NB4 (cell line): ENCODE measurements around the gene MUC5B.

Experiments used
- DNase-seq: peaks from one replicate; pipeline ENCODE4 v3.0.0; 2010; ENCODE audit warnings: low read depth
- H3K4me3 ChIP-seq: one replicate; pipeline ENCODE4 v1.5.1; 2011; ENCODE audit warnings: mild to moderate bottlenecking, low read depth, low read length, moderate library complexity
- MYC ChIP-seq: IDR thresholded peaks from 2 replicates; pipeline ENCODE4 v1.6.1; 2011; ENCODE audit warnings: low read depth, low read length
- POLR2A ChIP-seq: IDR thresholded peaks from 2 replicates; pipeline ENCODE4 v1.6.1; 2011; ENCODE audit warnings: mild to moderate bottlenecking; ENCODE audit not compliant: insufficient read length; ENCODE audit errors: extremely low read depth
- TF ChIP-seq, protein P1 (sequence below): IDR thresholded peaks from 2 replicates; pipeline ENCODE4 v1.6.1; 2011; ENCODE audit warnings: low read depth, low read length
- TF ChIP-seq, protein P2 (sequence below): IDR thresholded peaks from one replicate; pipeline ENCODE4 v1.5.1; 2012; ENCODE audit warnings: low read depth, low read length

MUC5B gene

DNA sequence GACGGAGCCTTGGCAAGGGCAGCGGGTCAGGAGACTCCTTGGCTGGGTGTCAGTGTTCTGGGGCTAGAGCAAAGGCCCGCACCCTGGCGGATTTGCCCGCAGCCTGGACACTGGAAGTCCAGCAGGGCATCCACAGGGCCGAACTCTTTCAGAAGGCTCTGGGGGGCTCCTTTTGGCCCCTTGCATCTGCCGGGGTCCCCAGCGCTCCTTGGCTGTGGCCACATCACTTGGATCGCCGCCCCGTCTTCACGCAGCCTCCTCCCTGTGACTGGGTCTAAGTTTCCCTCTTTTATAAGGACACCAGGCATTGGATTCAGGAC, 45.1 kb upstream of the MUC5B start:
- no peak overlapping the region for H3K4me3 ChIP-seq
- no peak for DNase-seq
- TF ChIP-seq MYC (no peak), POLR2A (no peak)
- TF ChIP-seq, protein P1, sequence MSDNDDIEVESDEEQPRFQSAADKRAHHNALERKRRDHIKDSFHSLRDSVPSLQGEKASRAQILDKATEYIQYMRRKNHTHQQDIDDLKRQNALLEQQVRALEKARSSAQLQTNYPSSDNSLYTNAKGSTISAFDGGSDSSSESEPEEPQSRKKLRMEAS: no peak
- TF ChIP-seq, protein P2, sequence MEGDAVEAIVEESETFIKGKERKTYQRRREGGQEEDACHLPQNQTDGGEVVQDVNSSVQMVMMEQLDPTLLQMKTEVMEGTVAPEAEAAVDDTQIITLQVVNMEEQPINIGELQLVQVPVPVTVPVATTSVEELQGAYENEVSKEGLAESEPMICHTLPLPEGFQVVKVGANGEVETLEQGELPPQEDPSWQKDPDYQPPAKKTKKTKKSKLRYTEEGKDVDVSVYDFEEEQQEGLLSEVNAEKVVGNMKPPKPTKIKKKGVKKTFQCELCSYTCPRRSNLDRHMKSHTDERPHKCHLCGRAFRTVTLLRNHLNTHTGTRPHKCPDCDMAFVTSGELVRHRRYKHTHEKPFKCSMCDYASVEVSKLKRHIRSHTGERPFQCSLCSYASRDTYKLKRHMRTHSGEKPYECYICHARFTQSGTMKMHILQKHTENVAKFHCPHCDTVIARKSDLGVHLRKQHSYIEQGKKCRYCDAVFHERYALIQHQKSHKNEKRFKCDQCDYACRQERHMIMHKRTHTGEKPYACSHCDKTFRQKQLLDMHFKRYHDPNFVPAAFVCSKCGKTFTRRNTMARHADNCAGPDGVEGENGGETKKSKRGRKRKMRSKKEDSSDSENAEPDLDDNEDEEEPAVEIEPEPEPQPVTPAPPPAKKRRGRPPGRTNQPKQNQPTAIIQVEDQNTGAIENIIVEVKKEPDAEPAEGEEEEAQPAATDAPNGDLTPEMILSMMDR: no peak

DNA sequence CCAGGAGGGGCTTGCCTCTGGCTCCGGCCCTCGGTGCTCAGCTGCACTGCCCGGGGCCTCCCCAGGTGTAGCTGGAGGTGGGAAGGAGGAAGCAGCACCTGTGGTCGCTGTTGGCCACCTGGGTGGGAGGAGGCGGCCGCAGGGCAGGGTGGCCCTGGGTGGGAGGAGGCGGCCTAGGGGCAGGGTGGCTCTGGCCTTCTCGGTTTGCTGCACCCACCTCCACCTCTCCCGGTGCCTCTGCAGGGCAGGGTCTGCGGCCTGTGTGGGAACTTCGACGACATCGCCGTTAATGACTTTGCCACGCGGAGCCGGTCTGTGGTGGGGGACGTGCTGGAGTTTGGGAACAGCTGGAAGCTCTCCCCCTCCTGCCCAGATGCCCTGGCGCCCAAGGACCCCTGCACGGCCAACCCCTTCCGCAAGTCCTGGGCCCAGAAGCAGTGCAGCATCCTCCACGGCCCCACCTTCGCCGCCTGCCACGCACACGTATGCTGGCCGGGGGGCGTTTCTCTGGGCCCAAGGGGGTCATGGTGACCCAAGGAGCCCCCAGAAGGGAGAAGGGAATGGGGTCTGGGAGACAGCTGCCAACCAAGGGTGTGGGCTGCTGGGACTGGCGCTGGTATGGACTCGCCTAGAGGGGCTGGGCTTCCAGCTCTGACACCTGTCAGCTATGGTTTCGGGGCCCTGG, 44.5 kb upstream of the MUC5B start:
- H3K4me3 ChIP-seq: no peak overlapping the region
- TF ChIP-seq MYC (no peak), POLR2A (no peak)
- TF ChIP-seq, protein P1: no peak
- TF ChIP-seq, protein P2: no peak
- no peak for DNase-seq

DNA sequence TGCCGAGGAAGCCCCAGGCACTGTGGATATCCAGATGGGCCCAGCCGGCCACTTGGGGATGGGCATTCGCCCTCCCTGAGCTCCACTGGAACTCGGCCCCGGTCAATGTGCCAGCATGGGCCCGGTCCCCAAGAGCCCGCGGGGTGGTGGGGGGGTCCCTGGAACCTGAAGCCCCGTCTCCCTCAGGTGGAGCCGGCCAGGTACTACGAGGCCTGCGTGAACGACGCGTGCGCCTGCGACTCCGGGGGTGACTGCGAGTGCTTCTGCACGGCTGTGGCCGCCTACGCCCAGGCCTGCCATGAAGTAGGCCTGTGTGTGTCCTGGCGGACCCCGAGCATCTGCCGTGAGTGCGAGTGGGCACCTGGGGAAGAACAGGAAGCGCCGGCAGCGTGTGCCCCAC, 44.0 kb upstream of the MUC5B start:
- DNase-seq: no peak
- TF ChIP-seq POLR2A (no peak), MYC (no peak)
- TF ChIP-seq, protein P2: no peak
- TF ChIP-seq, protein P1: no peak
- H3K4me3 ChIP-seq: no peak overlapping the region

DNA sequence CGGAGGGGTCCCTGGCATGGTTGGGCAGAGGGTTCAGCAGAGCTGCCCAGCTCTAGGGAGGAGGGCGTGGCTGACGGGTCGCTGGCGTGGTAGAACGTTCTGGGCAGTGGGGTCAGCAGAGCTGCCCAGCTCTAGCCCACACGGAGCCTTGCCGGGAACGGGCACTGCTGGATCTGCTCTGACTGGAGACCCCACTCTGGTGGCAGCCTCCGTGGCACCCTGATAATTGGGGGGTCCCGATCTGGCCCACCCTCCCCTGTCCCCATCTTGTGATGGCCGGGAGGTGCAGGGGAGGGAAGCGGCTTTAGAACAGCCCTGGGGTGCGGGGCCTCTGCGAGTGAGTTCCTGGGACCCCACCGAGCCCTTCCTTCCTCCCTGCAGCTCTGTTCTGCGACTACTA, 43.2 kb upstream of the MUC5B start:
- no peak overlapping the region for H3K4me3 ChIP-seq
- TF ChIP-seq MYC: no peak
- TF ChIP-seq POLR2A: no peak
- TF ChIP-seq, protein P2: no peak
- TF ChIP-seq, protein P1: no peak
- no peak for DNase-seq

DNA sequence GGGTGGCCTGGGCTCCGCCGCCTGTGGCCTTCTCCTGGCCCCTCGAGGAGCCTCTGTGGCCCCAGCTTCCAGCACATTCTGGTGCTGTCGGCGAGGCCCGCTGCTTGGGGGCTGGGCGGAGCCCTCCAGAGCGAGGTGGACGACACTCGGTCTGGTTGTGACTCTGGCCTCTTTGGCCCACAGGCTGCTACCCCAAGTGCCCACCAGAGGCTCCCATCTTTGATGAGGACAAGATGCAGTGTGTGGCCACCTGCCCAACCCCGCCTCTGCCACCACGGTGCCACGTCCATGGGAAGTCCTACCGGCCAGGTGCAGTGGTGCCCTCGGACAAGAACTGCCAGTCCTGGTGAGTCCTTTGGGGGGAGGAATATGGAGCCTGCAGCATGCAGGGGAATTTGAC, 42.7 kb upstream of the MUC5B start:
- H3K4me3 ChIP-seq: no peak overlapping the region
- no peak for DNase-seq
- TF ChIP-seq, protein P2: no peak
- TF ChIP-seq POLR2A: no peak
- TF ChIP-seq, protein P1: no peak
- TF ChIP-seq MYC: no peak
